Tibial nerve (tissue), 4 donors: Measurements from ENCODE around the gene CKS1B.

ENCODE experiments used
- EP300 ChIP-seq, 2 donors: sonication (generic); formaldehyde crosslinking; IDR thresholded peaks; one replicate each; pipeline ENCODE4 v1.6.1; 2017; ENCODE audit warnings: antibody characterized with exemption in 2 of 2, mild to moderate bottlenecking in 1 of 2
- POLR2A ChIP-seq, 2 donors: fragments of 450-650 bp; IDR thresholded peaks; one replicate each; pipeline ENCODE4 v1.6.1; 2017; ENCODE audit warnings: antibody characterized with exemption in 2 of 2, mild to moderate bottlenecking in 2 of 2, moderate library complexity in 2 of 2
- TF ChIP-seq, protein P1 (sequence below), 5 experiments: fragments of 200-600 bp in 3 of 5; fragments of 450-650 bp in 2 of 5; sonication (generic) in 3 of 5; IDR thresholded peaks; one replicate each; pipeline ENCODE4 v1.5.1; 2016 to 2019; ENCODE audit warnings: antibody characterized with exemption in 5 of 5, mild to moderate bottlenecking in 3 of 5, moderate library complexity in 2 of 5

DNA sequence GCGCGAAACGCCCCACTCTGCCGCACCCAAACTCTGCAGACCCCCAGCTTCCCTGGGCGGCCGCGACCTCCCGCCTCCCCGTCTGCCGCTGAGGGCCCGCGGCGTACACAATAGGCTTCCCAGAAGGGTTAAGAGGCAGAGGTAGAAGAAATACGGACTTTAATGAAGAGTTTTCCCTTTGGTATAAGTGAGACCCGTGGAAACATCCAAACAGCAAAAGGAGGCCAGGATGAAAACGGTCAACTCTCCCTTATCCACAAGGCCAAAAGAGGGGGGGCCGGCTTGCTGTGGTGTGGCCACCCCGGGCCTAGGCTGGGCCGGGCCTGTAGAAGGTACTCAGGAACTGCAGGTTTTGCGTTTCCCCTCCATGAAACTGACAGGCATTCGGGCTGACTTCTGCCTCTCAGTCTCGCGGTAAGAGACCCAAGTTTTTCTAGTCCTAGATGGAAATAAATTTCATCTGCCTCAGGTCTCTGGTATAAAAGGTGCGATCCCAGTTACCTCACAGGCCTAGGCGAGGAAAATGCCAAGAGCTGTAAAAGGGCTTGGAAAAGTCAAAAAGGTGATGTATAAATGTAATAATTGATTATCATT lies 12.2 kb upstream of the CKS1B start:
- TF ChIP-seq, protein P1, sequence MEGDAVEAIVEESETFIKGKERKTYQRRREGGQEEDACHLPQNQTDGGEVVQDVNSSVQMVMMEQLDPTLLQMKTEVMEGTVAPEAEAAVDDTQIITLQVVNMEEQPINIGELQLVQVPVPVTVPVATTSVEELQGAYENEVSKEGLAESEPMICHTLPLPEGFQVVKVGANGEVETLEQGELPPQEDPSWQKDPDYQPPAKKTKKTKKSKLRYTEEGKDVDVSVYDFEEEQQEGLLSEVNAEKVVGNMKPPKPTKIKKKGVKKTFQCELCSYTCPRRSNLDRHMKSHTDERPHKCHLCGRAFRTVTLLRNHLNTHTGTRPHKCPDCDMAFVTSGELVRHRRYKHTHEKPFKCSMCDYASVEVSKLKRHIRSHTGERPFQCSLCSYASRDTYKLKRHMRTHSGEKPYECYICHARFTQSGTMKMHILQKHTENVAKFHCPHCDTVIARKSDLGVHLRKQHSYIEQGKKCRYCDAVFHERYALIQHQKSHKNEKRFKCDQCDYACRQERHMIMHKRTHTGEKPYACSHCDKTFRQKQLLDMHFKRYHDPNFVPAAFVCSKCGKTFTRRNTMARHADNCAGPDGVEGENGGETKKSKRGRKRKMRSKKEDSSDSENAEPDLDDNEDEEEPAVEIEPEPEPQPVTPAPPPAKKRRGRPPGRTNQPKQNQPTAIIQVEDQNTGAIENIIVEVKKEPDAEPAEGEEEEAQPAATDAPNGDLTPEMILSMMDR (IDR thresholded peaks at IDR 0.05) = no peak
- no peak for TF ChIP-seq POLR2A (IDR thresholded peaks at IDR 0.05)
- TF ChIP-seq EP300 (IDR thresholded peaks at IDR 0.05) = no peak
